Pancreas (tissue), 10 donors: Measurements from ENCODE around the gene FGF2. TPM values are rescaled to one million over a fixed set of nuclear protein-coding genes. Genes with fewer than 3 reads are reported as not detected.
"Not testable (repeated sequence)": the region's sequence is repeated elsewhere in the genome, so short reads cannot be mapped to it uniquely, and the experiment has no call there.

Experiments
- ATAC-seq, 4 donors: fragments of 200-7000 bp; cut with Tn5 transposase; one replicate each; pipeline versions ENCODE4 v1.8.0 to v1.9.1; 2020; ENCODE audit warnings: mild to moderate bottlenecking in 4 of 4, moderate library complexity in 4 of 4
- DNase-seq, 6 donors: peaks; one replicate each; pipeline ENCODE4 v3.0.0-alpha.2; 2020
- FAIRE-seq: peaks from 2 replicates; lab custom pipeline; 2012; peaks lifted over from hg19 to GRCh38; lab: Jason Lieb, UNC
- H3K27ac ChIP-seq, 4 donors: fragments of 200-600 bp; sonication (generic); 1 replicate in 3 of 4; 2 replicates in 1 of 4; pipeline versions ENCODE4 v1.5.0 to v1.8.0; 2020
- H3K27me3 ChIP-seq, 4 donors: fragments of 200-600 bp; one replicate each; pipeline ENCODE4 v1.8.0; 2021
- H3K36me3 ChIP-seq, 3 donors: fragments of 200-600 bp; sonication (generic) in 1 of 3; one replicate each; pipeline versions ENCODE4 v1.5.0 to v1.8.0; 2020 to 2021
- H3K4me1 ChIP-seq, 3 donors: fragments of 200-600 bp; one replicate each; pipeline ENCODE4 v1.8.0; 2021
- H3K4me3 ChIP-seq, 4 donors: fragments of 200-600 bp; sonication (generic) in 2 of 4; one replicate each; pipeline versions ENCODE4 v1.5.0 to v1.8.0; 2020 to 2021
- H3K9me3 ChIP-seq, 4 donors: fragments of 200-600 bp; one replicate each; pipeline ENCODE4 v1.8.0; 2021
- CTCF ChIP-seq, 4 donors: fragments of 200-600 bp; sonication (generic) in 3 of 4; IDR thresholded peaks; one replicate each; pipeline versions ENCODE4 v1.5.0 to v1.8.0; 2021; ENCODE audit warnings: antibody characterized with exemption in 4 of 4
- WGBS, 2 donors: extraction: QIAGEN DNeasy Blood & Tissue Kit; methylation state at CpG; one replicate each; pipeline ENCODE4 v1.1.7; 2013; 5-methylcytosine and 5-hydroxymethylcytosine counted together
- intact Hi-C, 3 donors: fragments of 100-400 bp; cut with DNase I; formaldehyde crosslinking; loops; one replicate each; pipeline versions ENCODE4 v1.11.1 to v1.14.2; 2022
- polyA plus RNA-seq, 2 donors: library from polyadenylated mRNA; stranded (reverse); fragments of 200-250 nt; gene quantifications; one replicate each; pipeline ENCODE4 v1.2.3, GENCODE V29; 2013
- total RNA-seq, 6 donors: library from RNA; stranded (reverse); fragmentation: NEBNext Ultra II Directional in 4 of 6; extraction: Animal tissue kit (Norgen Biotek cat#: 25700) in 4 of 6; gene quantifications; one replicate each; pipeline versions ENCODE4 v1.2.1 to v1.2.4, GENCODE V29; 2021 to 2023
- donor health status: healthy with polysubstance abuse.
- donor health status: DM: no; HTN: no; CAD: no; lungs with moderate emphysema.
- donor health status: DM: no; HTN: no; CAD: no.
- donor health status: control.
- donor health status: control.
- donor health status: Bipolar disorder and iron deficiency.
- donor health status: DM: yes; HTN: yes; CAD: no.
- donor health status: DM: no; HTN: no; CAD: no.
- donor health status: DM: no; HTN: no; CAD: no.
- donor health status: DM: yes; HTN: yes; CAD: no.

The FGF2 gene
- total and polyA plus RNA-seq, 8 donors, result 0.41 to 1.6 (median 0.71) TPM

- Histone ChIP-seq H3K4me1 (no peaks in the 10 kb centered on the region), H3K27me3 (no peaks in the 10 kb centered on the region), H3K4me3 (no peak overlapping the region), H3K27ac (no peak overlapping the region), H3K36me3 (no peaks in the 10 kb centered on the region), H3K9me3 (no peaks in the 10 kb centered on the region)
- ATAC-seq (no peak), DNase-seq (no peak), FAIRE-seq (no peak)
- intact Hi-C loops, result no loop called here
- no peak for TF ChIP-seq CTCF (IDR thresholded peaks at IDR 0.05)
- WGBS, 2 donors, result 66 to 88% methylated on average over 2 of the region's 2 CpGs
These were observed 34.7 kb downstream of the FGF2 start for GRCh38 chr4:122861172-122861943.

- no peak for ATAC-seq
- Histone ChIP-seq H3K27ac (no peak overlapping the region), H3K36me3 (no peaks in the 10 kb centered on the region), H3K4me3 (no peak overlapping the region), H3K9me3 (no peaks in the 10 kb centered on the region), H3K27me3 (no peaks in the 10 kb centered on the region), H3K4me1 (no peaks in the 10 kb centered on the region)
- FAIRE-seq, result no peak
- intact Hi-C loops, result no loop called here
- no peak for TF ChIP-seq CTCF (IDR thresholded peaks at IDR 0.05)
- no peak for DNase-seq
- 39 to 48% methylated on average over 1 of the region's 1 CpG for WGBS, 2 donors
These were observed 37.0 kb downstream of the FGF2 start for GRCh38 chr4:122863639-122864038.

GRCh38 chr4:122865425-122865824 is 38.8 kb downstream of the FGF2 start:
- Histone ChIP-seq H3K27ac (no peak overlapping the region), H3K4me3 (no peak overlapping the region), H3K4me1 (no peaks in the 10 kb centered on the region), H3K9me3 (no peaks in the 10 kb centered on the region), H3K27me3 (no peaks in the 10 kb centered on the region), H3K36me3 (no peaks in the 10 kb centered on the region)
- ATAC-seq (no peak), FAIRE-seq (no peak), DNase-seq (no peak)
- TF ChIP-seq CTCF (IDR thresholded peaks at IDR 0.05), result no peak
- intact Hi-C loops, result no loop called here
- 67 to 78% methylated on average over 4 of the region's 4 CpGs for WGBS, 2 donors

- H3K27me3 ChIP-seq, DNase-seq, H3K36me3 ChIP-seq, H3K4me3 ChIP-seq, FAIRE-seq, intact Hi-C loops, H3K9me3 ChIP-seq, ATAC-seq, H3K4me1 ChIP-seq, H3K27ac ChIP-seq: not testable (repeated sequence)
- 87 to 90% methylated on average over 3 of the region's 3 CpGs for WGBS, 2 donors
These were observed 41.6 kb downstream of the FGF2 start for GRCh38 chr4:122868235-122868634.

- DNase-seq, result no peak
- Histone ChIP-seq H3K9me3 (no peaks in the 10 kb centered on the region), H3K4me3 (no peak overlapping the region), H3K27me3 (no peaks in the 10 kb centered on the region), H3K36me3 (no peaks in the 10 kb centered on the region), H3K27ac (no peak overlapping the region), H3K4me1 (no peaks in the 10 kb centered on the region)
- no peak for TF ChIP-seq CTCF (IDR thresholded peaks at IDR 0.05)
- ATAC-seq, result no peak
- FAIRE-seq, result no peak
- 42 to 69% methylated on average over 1 of the region's 1 CpG for WGBS, 2 donors
- intact Hi-C loops, result no loop called here
These were observed 46.5 kb downstream of the FGF2 start for GRCh38 chr4:122873146-122873545.
